ENCODE data around the gene KRT6A. TPM values are rescaled to one million over a fixed set of nuclear protein-coding genes. Genes with fewer than 3 reads are reported as not detected.

Gene KRT6A
- total RNA-seq, 1 donor from 2014 or later: not detected

Other genes with a start within 250 kb of the KRT6A start
- under 0.01 TPM in 1 of 2 replicates, not detected in the other for gene KRT86, start 218.6 kb downstream of the KRT6A start, total RNA-seq
- gene KRT81, start 201.7 kb downstream of the KRT6A start, total RNA-seq: 0.13 TPM in 1 of 2 replicates, not detected in the other
- not detected in 2 replicates for gene KRT83, start 171.9 kb downstream of the KRT6A start, total RNA-seq
- not detected in 2 replicates for gene KRT85, start 125.8 kb downstream of the KRT6A start, total RNA-seq
- gene KRT84, start 107.6 kb downstream of the KRT6A start, total RNA-seq: not detected in 2 replicates
- gene KRT82, start 86.9 kb downstream of the KRT6A start, total RNA-seq: not detected in 2 replicates
- not detected in 2 replicates for gene KRT75, start 58.9 kb downstream of the KRT6A start, total RNA-seq
- not detected in 2 replicates for gene KRT6B, start 41.1 kb downstream of the KRT6A start, total RNA-seq
- not detected in 2 replicates for gene KRT6C, start 19.5 kb downstream of the KRT6A start, total RNA-seq
- under 0.01 and 0.13 TPM in 2 replicates for gene KRT5, start 27.1 kb upstream of the KRT6A start, total RNA-seq
- not detected in 2 replicates for gene KRT71, start 59.9 kb upstream of the KRT6A start, total RNA-seq
- not detected in 2 replicates for gene KRT74, start 80.6 kb upstream of the KRT6A start, total RNA-seq
- not detected in 2 replicates for gene KRT72, start 108.2 kb upstream of the KRT6A start, total RNA-seq
- gene KRT73, start 125.3 kb upstream of the KRT6A start, total RNA-seq: not detected in 2 replicates
- not detected in 2 replicates for gene KRT2, start 159.0 kb upstream of the KRT6A start, total RNA-seq
- not detected in 2 replicates for gene KRT1, start 187.2 kb upstream of the KRT6A start, total RNA-seq
- gene KRT77, start 210.3 kb upstream of the KRT6A start, total RNA-seq: not detected in 2 replicates

Data from dermis microvascular lymphatic vessel endothelial cell (primary cell).